HCT116 (cell line): ENCODE measurements around the gene RPP25. TPM values are rescaled to one million over a fixed set of nuclear protein-coding genes. Genes with fewer than 3 reads are reported as not detected.
"Not testable (repeated sequence)": the region's sequence is repeated elsewhere in the genome, so short reads cannot be mapped to it uniquely, and the experiment has no call there.

Source experiments
- ATAC-seq: fragments of 200-7000 bp; cut with Tn5 transposase; 2 replicates; pipeline ENCODE4 v1.9.1; 2020; ENCODE audit warnings: mild to moderate bottlenecking, moderate library complexity
- BruUV-seq: library from RNA; stranded (reverse); fragments of 400-500 nt; replicated peaks from 2 replicates; lab custom pipeline; 2021; lab: Mats Ljungman, UMichigan
- CTCF ChIA-PET: fragments of 300-600 bp; sonication (Branson Sonifier 250); formaldehyde crosslinking; loops from one replicate; lab custom pipeline; 2021; ENCODE audit warnings: antibody characterized with exemption; lab: Charles Lee
- POLR2A ChIA-PET: fragments of 300-600, 350-600 bp; sonication (Branson Sonifier 250); formaldehyde crosslinking; loops from one replicate; lab custom pipeline; 2021; ENCODE audit warnings: antibody characterized with exemption; lab: Charles Lee
- RAD21 ChIA-PET, 2 experiments: fragments of 300-600 bp; sonication (Branson Sonifier 250); formaldehyde crosslinking; loops; one replicate each; lab custom pipeline; 2023; ENCODE audit warnings: low total read pairs in 2 of 2; ENCODE audit not compliant: uncharacterized antibody in 2 of 2, unreplicated experiment in 2 of 2, low non-redundant PET in 1 of 2; lab: Charles Lee
- DNase-seq: peaks from one replicate; pipeline ENCODE4 v3.0.0-alpha.2; 2010; ENCODE audit warnings: low read depth, low spot score
- H2AFZ ChIP-seq: fragments of 200-600 bp; shearing (Covaris generic), sonication (generic); 2 replicates; pipeline ENCODE4 v1.6.1; 2017; ENCODE audit warnings: low read depth, mixed run types, mixed read lengths, antibody characterized with exemption, low read length; ENCODE audit not compliant: poor library complexity, severe bottlenecking
- H3K27ac ChIP-seq: 2 replicates; pipeline ENCODE4 v1.5.1; 2012; ENCODE audit warnings: low read depth, low read length
- H3K27me3 ChIP-seq: fragments of 200-600 bp; sonication (generic); 2 replicates; pipeline ENCODE4 v1.6.1; 2016; ENCODE audit warnings: mixed run types, low read length, mixed read lengths; ENCODE audit not compliant: insufficient read depth
- H3K36me3 ChIP-seq, 2 experiments: fragments of 200-500 bp in 1 of 2; fragments of 200-600 bp in 1 of 2; sonication (Bioruptor generic) in 1 of 2; sonication (generic) in 1 of 2; 2 replicates each; pipeline versions ENCODE4 v1.5.1 to v1.6.1; 2014 to 2016; ENCODE audit warnings: low read length in 2 of 2, inconsistent platforms in 1 of 2, mixed read lengths in 1 of 2, mixed run types in 1 of 2; ENCODE audit not compliant: insufficient read depth in 2 of 2, control insufficient read depth in 1 of 2
- H3K4me1 ChIP-seq, 2 experiments: fragments of 200-600 bp in 1 of 2; sonication (generic) in 1 of 2; 2 replicates each; pipeline versions ENCODE4 v1.5.1 to v1.6.1; 2012 to 2017; ENCODE audit warnings: low read length in 2 of 2, inconsistent platforms in 1 of 2, mild to moderate bottlenecking in 1 of 2, mixed read lengths in 1 of 2, mixed run types in 1 of 2, moderate library complexity in 1 of 2; ENCODE audit not compliant: insufficient read depth in 2 of 2, control insufficient read depth in 1 of 2
- H3K4me2 ChIP-seq: fragments of 200-600 bp; sonication (generic); 2 replicates; pipeline ENCODE4 v1.6.1; 2017; ENCODE audit warnings: mixed run types, low read length, mixed read lengths
- H3K4me3 ChIP-seq, 2 experiments: fragments of 200-600 bp in 1 of 2; sonication (generic) in 1 of 2; replicated peaks in 1 of 2; 2 replicates each; pipeline ENCODE4 v1.5.1; 2011 to 2016; ENCODE audit warnings: low read length in 2 of 2, control low read depth in 1 of 2, low read depth in 1 of 2, mild to moderate bottlenecking in 1 of 2, mixed read lengths in 1 of 2, mixed run types in 1 of 2
- H3K79me2 ChIP-seq: fragments of 200-600 bp; sonication (generic); 2 replicates; pipeline ENCODE4 v1.6.1; 2017; ENCODE audit warnings: mild to moderate bottlenecking, mixed run types, low read length, moderate library complexity, mixed read lengths; ENCODE audit not compliant: insufficient read depth
- H3K9ac ChIP-seq: fragments of 200-600 bp; sonication (generic); 2 replicates; pipeline ENCODE4 v1.6.1; 2016; ENCODE audit warnings: low read length, mixed read lengths
- H3K9me2 ChIP-seq: fragments of 200-600 bp; sonication (generic), shearing (Covaris generic); 2 replicates; pipeline ENCODE4 v1.6.1; 2017; ENCODE audit warnings: mixed run types, mild to moderate bottlenecking, moderate library complexity; ENCODE audit not compliant: insufficient read depth
- H3K9me3 ChIP-seq, 2 experiments: fragments of 200-500 bp in 1 of 2; fragments of 200-600 bp in 1 of 2; sonication (Bioruptor generic) in 1 of 2; sonication (generic) in 1 of 2; 2 replicates each; pipeline ENCODE4 v1.6.1; 2014 to 2017; ENCODE audit warnings: low read length in 2 of 2, mixed read lengths in 2 of 2, inconsistent platforms in 1 of 2, low read depth in 1 of 2, mild to moderate bottlenecking in 1 of 2, mixed run types in 1 of 2, moderate library complexity in 1 of 2; ENCODE audit not compliant: control insufficient read depth in 1 of 2, insufficient read depth in 1 of 2
- H4K20me1 ChIP-seq: fragments of 200-600 bp; sonication (generic), shearing (Covaris generic); 2 replicates; pipeline ENCODE4 v1.6.1; 2017; ENCODE audit warnings: mixed run types, mild to moderate bottlenecking, moderate library complexity; ENCODE audit not compliant: insufficient read depth
- ATF3 ChIP-seq: IDR thresholded peaks from 2 replicates; pipeline ENCODE4 v1.6.1; 2012
- CBX3 ChIP-seq: IDR thresholded peaks from 2 replicates; pipeline ENCODE4 v1.6.1; 2012; ENCODE audit warnings: low read depth
- CTCF ChIP-seq, 3 experiments: fragments of 200-600 bp in 1 of 3; sonication (generic) in 1 of 3; IDR thresholded peaks in 2 of 3; conservative IDR thresholded peaks in 1 of 3; 2 replicates each; pipeline ENCODE4 v1.5.1; 2012 to 2017; ENCODE audit warnings: low read depth in 2 of 3, low read length in 2 of 3, antibody characterized with exemption in 1 of 3, borderline replicate concordance in 1 of 3, control low read depth in 1 of 3, mild to moderate bottlenecking in 1 of 3, mixed read lengths in 1 of 3, mixed run types in 1 of 3, moderate library complexity in 1 of 3; ENCODE audit not compliant: insufficient read depth in 1 of 3
- FOSL1 ChIP-seq: IDR thresholded peaks from 2 replicates; pipeline ENCODE4 v1.6.1; 2012; ENCODE audit warnings: low read depth
- MAX ChIP-seq: IDR thresholded peaks from 2 replicates; pipeline ENCODE4 v1.6.1; 2012
- POLR2AphosphoS5 ChIP-seq: IDR thresholded peaks from 2 replicates; pipeline ENCODE4 v1.6.1; 2011; ENCODE audit warnings: mild to moderate bottlenecking, low read depth, low read length, moderate library complexity
- RAD21 ChIP-seq: IDR thresholded peaks from 2 replicates; pipeline ENCODE4 v1.6.1; 2012; ENCODE audit warnings: low read depth, mild to moderate bottlenecking
- REST ChIP-seq: IDR thresholded peaks from 2 replicates; pipeline ENCODE4 v1.6.1; 2012; ENCODE audit warnings: low read depth
- SP1 ChIP-seq: IDR thresholded peaks from 2 replicates; pipeline ENCODE4 v1.6.1; 2012; ENCODE audit warnings: low read depth
- SRF ChIP-seq: IDR thresholded peaks from 2 replicates; pipeline ENCODE4 v1.6.1; 2012; ENCODE audit warnings: low read depth
- ZBTB33 ChIP-seq: IDR thresholded peaks from 2 replicates; pipeline ENCODE4 v1.6.1; 2011; ENCODE audit warnings: mild to moderate bottlenecking, low read length, moderate library complexity; ENCODE audit not compliant: insufficient replicate concordance; ENCODE audit errors: extremely low read depth
- intact Hi-C: fragments of 100-400 bp; cut with micrococcal nuclease; formaldehyde crosslinking; loops from 2 replicates; pipeline ENCODE4 v1.10.0; 2022
- total RNA-seq: library from RNA; stranded (reverse); gene quantifications from one replicate; pipeline ENCODE4 v1.2.1, GENCODE V29; 2021; ENCODE audit not compliant: unreplicated experiment

Gene RPP25
- total RNA-seq, 1 experiment from 2014 or later = 5.9 TPM

- RAD21 ChIA-PET, H3K27me3 ChIP-seq, ATAC-seq, intact Hi-C loops, H3K9me2 ChIP-seq, POLR2A ChIA-PET, H3K9ac ChIP-seq, H4K20me1 ChIP-seq, H2AFZ ChIP-seq, H3K4me2 ChIP-seq, DNase-seq, H3K4me3 ChIP-seq, H3K27ac ChIP-seq, H3K9me3 ChIP-seq, BruUV-seq, H3K79me2 ChIP-seq, H3K4me1 ChIP-seq: not testable (repeated sequence)
- CTCF ChIA-PET = interaction anchor here (2.9 kb wide), 1 partner anchor 13 kb away, joined by 12 read pairs; no protein-coding TSS in a partner anchor
- TF ChIP-seq POLR2AphosphoS5 = peak; percentile 7; the same call in 1 of the 2 replicates
- peaks cover 19 to 28% of the 10 kb centered on the region in 2 experiments; a peak in 3 of 4 replicates for H3K36me3 ChIP-seq
These were observed 42.8 kb downstream of the RPP25 start for GRCh38 chr15:74913799-74914198.

GRCh38 chr15:74913041-74913440 is 43.5 kb downstream of the RPP25 start:
- POLR2A ChIA-PET = interaction anchor here (1.4 kb wide), 1 partner anchor 8 kb away, joined by 3 read pairs; no protein-coding TSS in a partner anchor
- Histone ChIP-seq H3K4me1 (no peaks in the 10 kb centered on the region), H3K27me3 (no peaks in the 10 kb centered on the region), H3K9me3 (no peaks in the 10 kb centered on the region), H3K9ac (no peak overlapping the region), H3K4me2 (no peak overlapping the region), H3K4me3 (no peak overlapping the region), H3K36me3 (peaks cover 14 to 23% of the 10 kb centered on the region in 2 experiments; a peak in 3 of 4 replicates), H3K79me2 (no peaks in the 10 kb centered on the region), H4K20me1 (no peaks in the 10 kb centered on the region), H3K27ac (no peak overlapping the region), H3K9me2 (no peaks in the 10 kb centered on the region), H2AFZ (no peak overlapping the region)
- CTCF ChIA-PET = interaction anchor here (2.9 kb wide), 1 partner anchor 12 kb away, joined by 12 read pairs; no protein-coding TSS in a partner anchor
- TSS peak; percentile 31 for BruUV-seq
- no peak for ATAC-seq
- intact Hi-C loops = no loop called here
- RAD21 ChIA-PET = no interaction called here
- DNase-seq = no peak
- TF ChIP-seq RAD21 (no peak), MAX (no peak), CTCF (IDR thresholded peaks at IDR 0.05 in 2 of 3, conservative IDR thresholded peaks at IDR 0.05 in 1 of 3; ENCODE audit: borderline replicate concordance in 1 of 3, insufficient read depth in 1 of 3, low read depth in 2 of 3, low read length in 2 of 3) (no peak), ZBTB33 (no peak), FOSL1 (no peak), POLR2AphosphoS5 (no peak), REST (no peak), SRF (no peak), CBX3 (no peak), ATF3 (no peak), SP1 (no peak)
